ENCODE measurements around the gene NRDC.

DNA sequence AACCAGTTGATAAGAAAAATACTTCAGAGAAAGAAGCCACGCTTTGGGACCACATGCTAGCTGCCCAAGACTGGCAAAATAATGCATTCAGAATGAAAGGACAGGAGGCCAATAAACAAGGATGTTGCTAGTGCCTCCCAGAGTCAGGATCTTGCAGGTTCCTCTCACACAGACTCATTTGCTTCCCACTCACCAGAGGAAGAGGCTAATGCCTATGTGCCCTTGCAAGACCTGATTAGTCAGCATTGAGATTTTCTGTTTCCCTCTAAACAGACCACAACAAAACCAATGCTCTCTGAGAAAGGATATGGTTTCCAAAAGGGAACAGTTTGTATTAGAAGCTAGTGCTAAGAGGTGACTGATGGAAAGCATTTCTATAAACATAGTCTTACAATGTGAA is 85.7 kb downstream of the NRDC start:
- TF ChIP-seq, protein P1, sequence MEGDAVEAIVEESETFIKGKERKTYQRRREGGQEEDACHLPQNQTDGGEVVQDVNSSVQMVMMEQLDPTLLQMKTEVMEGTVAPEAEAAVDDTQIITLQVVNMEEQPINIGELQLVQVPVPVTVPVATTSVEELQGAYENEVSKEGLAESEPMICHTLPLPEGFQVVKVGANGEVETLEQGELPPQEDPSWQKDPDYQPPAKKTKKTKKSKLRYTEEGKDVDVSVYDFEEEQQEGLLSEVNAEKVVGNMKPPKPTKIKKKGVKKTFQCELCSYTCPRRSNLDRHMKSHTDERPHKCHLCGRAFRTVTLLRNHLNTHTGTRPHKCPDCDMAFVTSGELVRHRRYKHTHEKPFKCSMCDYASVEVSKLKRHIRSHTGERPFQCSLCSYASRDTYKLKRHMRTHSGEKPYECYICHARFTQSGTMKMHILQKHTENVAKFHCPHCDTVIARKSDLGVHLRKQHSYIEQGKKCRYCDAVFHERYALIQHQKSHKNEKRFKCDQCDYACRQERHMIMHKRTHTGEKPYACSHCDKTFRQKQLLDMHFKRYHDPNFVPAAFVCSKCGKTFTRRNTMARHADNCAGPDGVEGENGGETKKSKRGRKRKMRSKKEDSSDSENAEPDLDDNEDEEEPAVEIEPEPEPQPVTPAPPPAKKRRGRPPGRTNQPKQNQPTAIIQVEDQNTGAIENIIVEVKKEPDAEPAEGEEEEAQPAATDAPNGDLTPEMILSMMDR (conservative IDR thresholded peaks at IDR 0.05; ENCODE audit: low read length) = no peak
- TF ChIP-seq EZH2phosphoT487 (IDR thresholded peaks at IDR 0.05; ENCODE audit: borderline replicate concordance) = no peak
